HG02588 (cell line): ENCODE measurements around the gene IL3.

Experiments
- ATAC-seq: cut with Tn5 transposase; IDR thresholded peaks from one replicate; pipeline ENCODE4 v1.9.1; 2021; ENCODE audit warnings: mild to moderate bottlenecking, moderate library complexity; ENCODE audit not compliant: unreplicated experiment

Gene IL3

GRCh38 chr5:132110930-132111329 lies 50.5 kb downstream of the IL3 start:
- ATAC-seq = no peak

- ATAC-seq = no peak
Measured at GRCh38 chr5:132112111-132112510, 51.7 kb downstream of the IL3 start.
